Peyer's patch (tissue), 4 donors: ENCODE results near the gene YJEFN3. TPM values are rescaled to one million over a fixed set of nuclear protein-coding genes. Genes with fewer than 3 reads are reported as not detected.

ENCODE experiments used
- DNase-seq, 3 donors: peaks; one replicate each; pipeline ENCODE4 v3.0.0-alpha.2; 2017 to 2019
- H3K27ac ChIP-seq, 4 donors: fragments of 200-600 bp; sonication (generic); one replicate each; pipeline ENCODE4 v1.5.1; 2016 to 2019
- H3K27me3 ChIP-seq, 2 donors: fragments of 200-600 bp; sonication (generic); one replicate each; pipeline ENCODE4 v1.5.1; 2019
- H3K36me3 ChIP-seq, 3 donors: fragments of 200-600 bp; sonication (generic); one replicate each; pipeline ENCODE4 v1.5.1; 2016 to 2019
- H3K4me1 ChIP-seq, 4 donors: fragments of 200-600 bp; sonication (generic); one replicate each; pipeline ENCODE4 v1.5.1; 2016 to 2019
- H3K4me3 ChIP-seq, 4 donors: fragments of 200-600 bp; sonication (generic); 1 replicate in 3 of 4; 2 replicates in 1 of 4; pipeline ENCODE4 v1.5.1; 2016 to 2019; ENCODE audit warnings: mild to moderate bottlenecking in 1 of 4
- H3K9me3 ChIP-seq, 4 donors: fragments of 200-600 bp; sonication (generic); one replicate each; pipeline ENCODE4 v1.5.1; 2016 to 2019; ENCODE audit warnings: mild to moderate bottlenecking in 1 of 4
- CTCF ChIP-seq, 6 experiments: fragments of 450-650 bp in 4 of 6; fragments of 200-600 bp in 2 of 6; sonication (generic) in 1 of 6; IDR thresholded peaks; one replicate each; pipeline ENCODE4 v1.5.1; 2017 to 2019; ENCODE audit warnings: antibody characterized with exemption in 6 of 6, mild to moderate bottlenecking in 3 of 6, moderate library complexity in 1 of 6
- POLR2A ChIP-seq, 2 donors: fragments of 450-650 bp; IDR thresholded peaks; one replicate each; pipeline ENCODE4 v1.5.1; 2017; ENCODE audit warnings: antibody characterized with exemption in 2 of 2, mild to moderate bottlenecking in 2 of 2, moderate library complexity in 2 of 2
- total RNA-seq, 4 donors: library from RNA; depleted of rRNA; stranded (reverse); fragments of >200 nt; gene quantifications; one replicate each; pipeline ENCODE4 v1.1.0, GENCODE V29; 2016

The YJEFN3 gene
- total RNA-seq, 4 donors from 2014 or later, result 4.4 to 9.9 (median 5.6) TPM

GRCh38 chr19:19524053-19524452 lies 4.7 kb upstream of the YJEFN3 start:
- no peak for TF ChIP-seq POLR2A (IDR thresholded peaks at IDR 0.05)
- Histone ChIP-seq H3K27ac (peak overlapping the region in 1 of 4 donors; percentile 38), H3K9me3 (no peaks in the 10 kb centered on the region), H3K36me3 (peaks cover 0 to 67% (median 0%) of the 10 kb centered on the region in 3 donors), H3K4me3 (no peak overlapping the region), H3K27me3 (no peaks in the 10 kb centered on the region), H3K4me1 (peaks cover 0 to 21% (median 6%) of the 10 kb centered on the region in 4 donors)
- no peak for DNase-seq

- Histone ChIP-seq H3K9me3 (no peaks in the 10 kb centered on the region), H3K27ac (peak overlapping the region in 1 of 4 donors; percentile 38), H3K4me1 (peaks cover 0 to 21% (median 6%) of the 10 kb centered on the region in 4 donors), H3K4me3 (no peak overlapping the region), H3K36me3 (peaks cover 0 to 56% (median 0%) of the 10 kb centered on the region in 3 donors), H3K27me3 (no peaks in the 10 kb centered on the region)
- no peak for TF ChIP-seq CTCF (IDR thresholded peaks at IDR 0.05)
- no peak for TF ChIP-seq POLR2A (IDR thresholded peaks at IDR 0.05)
- no peak for DNase-seq
Observed at GRCh38 chr19:19525611-19526380, 2.9 kb upstream of the YJEFN3 start.

GRCh38 chr19:19526581-19527370 lies 1.9 kb upstream of the YJEFN3 start:
- DNase-seq, result no peak
- Histone ChIP-seq H3K27ac (peak overlapping the region in 1 of 4 donors; percentile 21), H3K4me1 (peaks cover 0 to 21% (median 7%) of the 10 kb centered on the region in 4 donors), H3K4me3 (no peak overlapping the region), H3K27me3 (no peaks in the 10 kb centered on the region), H3K9me3 (no peaks in the 10 kb centered on the region), H3K36me3 (peaks cover 0 to 55% (median 0%) of the 10 kb centered on the region in 3 donors)
- TF ChIP-seq CTCF (IDR thresholded peaks at IDR 0.05), result no peak
- TF ChIP-seq POLR2A (IDR thresholded peaks at IDR 0.05), result no peak

GRCh38 chr19:19527371-19527656 lies 1.4 kb upstream of the YJEFN3 start:
- Histone ChIP-seq H3K4me3 (no peak overlapping the region), H3K9me3 (no peaks in the 10 kb centered on the region), H3K27me3 (no peaks in the 10 kb centered on the region), H3K4me1 (peaks cover 0 to 26% (median 9%) of the 10 kb centered on the region in 4 donors), H3K27ac (peak overlapping the region in 1 of 4 donors; percentile 21), H3K36me3 (peaks cover 0 to 55% (median 0%) of the 10 kb centered on the region in 3 donors)
- no peak for DNase-seq
- no peak for TF ChIP-seq POLR2A (IDR thresholded peaks at IDR 0.05)
- no peak for TF ChIP-seq CTCF (IDR thresholded peaks at IDR 0.05)

- no peak for DNase-seq
- Histone ChIP-seq H3K4me3 (no peak overlapping the region), H3K36me3 (peaks cover 0 to 55% (median 0%) of the 10 kb centered on the region in 3 donors), H3K27ac (no peak overlapping the region), H3K9me3 (no peaks in the 10 kb centered on the region), H3K4me1 (peaks cover 0 to 28% (median 10%) of the 10 kb centered on the region in 4 donors), H3K27me3 (no peaks in the 10 kb centered on the region)
- TF ChIP-seq POLR2A (IDR thresholded peaks at IDR 0.05), result no peak
- TF ChIP-seq CTCF (IDR thresholded peaks at IDR 0.05), result no peak
Observed at GRCh38 chr19:19527674-19528625, 761 bp upstream of the YJEFN3 start.
